ENCODE data around the gene ZRANB3. TPM values are rescaled to one million over a fixed set of nuclear protein-coding genes. Genes with fewer than 3 reads are reported as not detected.
"Not testable (repeated sequence)": the region's sequence is repeated elsewhere in the genome, so short reads cannot be mapped to it uniquely, and the experiment has no call there.

Gene ZRANB3
- total RNA-seq, 2 donors from 2014 or later = 2.4 to 2.8 TPM

GRCh38 chr2:135494917-135495316 lies 36.1 kb downstream of the ZRANB3 start:
- intact Hi-C loops (cut with DNase I) = no loop called here
- DNase-seq = no peak
- no peak for ATAC-seq

GRCh38 chr2:135494503-135494902 lies 36.5 kb downstream of the ZRANB3 start:
- intact Hi-C loops (cut with DNase I) = no loop called here
- no peak for ATAC-seq
- no peak for DNase-seq

GRCh38 chr2:135490376-135490775 lies 40.6 kb downstream of the ZRANB3 start:
- ATAC-seq (no peak), DNase-seq (no peak)
- intact Hi-C loops (cut with DNase I) = no loop called here

GRCh38 chr2:135485441-135485840 lies 45.6 kb downstream of the ZRANB3 start:
- ATAC-seq (no peak), DNase-seq (no peak)
- intact Hi-C loops (cut with DNase I) = no loop called here

- intact Hi-C loops (cut with DNase I) = no loop called here
- no peak for DNase-seq
- no peak for ATAC-seq
These were observed 55.9 kb downstream of the ZRANB3 start for GRCh38 chr2:135475128-135475527.

- DNase-seq = no peak
- intact Hi-C loops (cut with DNase I) = loop anchor here in 1 of 2 donors (5.0 kb wide), 1 partner anchor 239 kb away; no protein-coding TSS in a partner anchor
- no peak for ATAC-seq
These were observed 57.5 kb downstream of the ZRANB3 start for GRCh38 chr2:135473567-135473966.

- intact Hi-C loops (cut with DNase I) = loop anchor here in 1 of 2 donors (5.0 kb wide), 1 partner anchor 241 kb away; no protein-coding TSS in a partner anchor
- ATAC-seq = no peak
- DNase-seq = no peak
These were observed 59.9 kb downstream of the ZRANB3 start for GRCh38 chr2:135471106-135471505.

GRCh38 chr2:135457279-135457678 lies 73.7 kb downstream of the ZRANB3 start:
- DNase-seq = no peak
- no peak for ATAC-seq
- intact Hi-C loops (cut with DNase I) = no loop called here

- intact Hi-C loops (cut with DNase I) = no loop called here
- DNase-seq = no peak
- no peak for ATAC-seq
These were observed 74.2 kb downstream of the ZRANB3 start for GRCh38 chr2:135456835-135457234.

GRCh38 chr2:135456431-135456830 lies 74.6 kb downstream of the ZRANB3 start:
- ATAC-seq (no peak), DNase-seq (no peak)
- intact Hi-C loops (cut with DNase I) = no loop called here

- intact Hi-C loops (cut with DNase I) = no loop called here
- ATAC-seq = no peak
- DNase-seq = no peak
These were observed 76.4 kb downstream of the ZRANB3 start for GRCh38 chr2:135454608-135455007.

GRCh38 chr2:135453027-135453426 lies 78.0 kb downstream of the ZRANB3 start:
- intact Hi-C loops (cut with DNase I); DNase-seq; ATAC-seq: not testable (repeated sequence)

GRCh38 chr2:135451966-135452365 lies 79.1 kb downstream of the ZRANB3 start:
- intact Hi-C loops (cut with DNase I) = no loop called here
- DNase-seq (no peak), ATAC-seq (no peak)

- intact Hi-C loops (cut with DNase I); ATAC-seq; DNase-seq: not testable (repeated sequence)
These were observed 88.0 kb downstream of the ZRANB3 start for GRCh38 chr2:135443013-135443412.

GRCh38 chr2:135435155-135435554 lies 95.9 kb downstream of the ZRANB3 start:
- DNase-seq; intact Hi-C loops (cut with DNase I); ATAC-seq: not testable (repeated sequence)

- DNase-seq (no peak), ATAC-seq (no peak)
- intact Hi-C loops (cut with DNase I) = no loop called here
These were observed 106.2 kb downstream of the ZRANB3 start for GRCh38 chr2:135424849-135425248.

GRCh38 chr2:135422898-135423297 lies 108.1 kb downstream of the ZRANB3 start:
- no peak for ATAC-seq

GRCh38 chr2:135411646-135412045 lies 119.4 kb downstream of the ZRANB3 start:
- no peak for ATAC-seq
- intact Hi-C loops (cut with DNase I) = no loop called here
- no peak for DNase-seq

More at GRCh38 chr2:135422898-135423297, 108.1 kb downstream of the ZRANB3 start:
- intact Hi-C loops (cut with DNase I) = no loop called here
- DNase-seq = no peak

GRCh38 chr2:135409436-135409835 lies 121.6 kb downstream of the ZRANB3 start:
- ATAC-seq (no peak), DNase-seq (no peak)
- intact Hi-C loops (cut with DNase I) = no loop called here

- intact Hi-C loops (cut with DNase I); DNase-seq; ATAC-seq: not testable (repeated sequence)
These were observed 134.8 kb downstream of the ZRANB3 start for GRCh38 chr2:135396259-135396658.

GRCh38 chr2:135386993-135387392 lies 144.0 kb downstream of the ZRANB3 start:
- DNase-seq (no peak), ATAC-seq (no peak)
- intact Hi-C loops (cut with DNase I) = no loop called here

GRCh38 chr2:135378591-135378990 lies 152.4 kb downstream of the ZRANB3 start:
- intact Hi-C loops (cut with DNase I) = no loop called here
- no peak for ATAC-seq

More at GRCh38 chr2:135378591-135378990, 152.4 kb downstream of the ZRANB3 start:
- DNase-seq = no peak

Measured in left cardiac atrium (tissue), 4 donors.